Activated CD4-positive, alpha-beta T cell treated with anti-CD3 and anti-CD28 coated beads, Interleukin-2, amount 10 ng/mL, durations not matched to agents 7 days and 5 days (primary cell): ENCODE measurements around the gene NR6A1. TPM values are rescaled to one million over a fixed set of nuclear protein-coding genes. Genes with fewer than 3 reads are reported as not detected.

ENCODE experiments used
- CTCF ChIA-PET: fragments of 350-600 bp; sonication (Branson Sonifier 250); formaldehyde crosslinking; loops from one replicate; lab custom pipeline; 2021; ENCODE audit warnings: antibody characterized with exemption; lab: Charles Lee
- POLR2A ChIA-PET: fragments of 350-600 bp; sonication (Branson Sonifier 250); formaldehyde crosslinking; loops from one replicate; lab custom pipeline; 2021; ENCODE audit warnings: antibody characterized with exemption; lab: Charles Lee
- DNase-seq: peaks from one replicate; pipeline ENCODE4 v3.0.0-alpha.2; 2020
- H3K27ac Mint-ChIP-seq: one replicate; pipeline ENCODE4 v1.8.0; 2021; ENCODE audit warnings: mild to moderate bottlenecking, moderate library complexity, mixed read lengths
- H3K27me3 Mint-ChIP-seq: one replicate; pipeline ENCODE4 v1.8.0; 2021; ENCODE audit warnings: mixed read lengths
- H3K36me3 Mint-ChIP-seq: one replicate; pipeline ENCODE4 v1.8.0; 2021; ENCODE audit warnings: low read depth, mixed read lengths
- H3K4me1 Mint-ChIP-seq: one replicate; pipeline ENCODE4 v1.8.0; 2021; ENCODE audit warnings: mixed read lengths
- H3K4me3 Mint-ChIP-seq: one replicate; pipeline ENCODE4 v1.8.0; 2021; ENCODE audit warnings: mild to moderate bottlenecking, moderate library complexity, mixed read lengths
- H3K9me3 Mint-ChIP-seq: one replicate; pipeline ENCODE4 v1.8.0; 2021; ENCODE audit warnings: mixed read lengths
- total RNA-seq, 2 experiments: library from RNA; stranded (reverse); gene quantifications; one replicate each; pipeline ENCODE4 v1.2.3, GENCODE V29; 2021

The NR6A1 gene
- total RNA-seq, 2 experiments from 2014 or later, result 0.10 to 0.19 TPM

GRCh38 chr9:124680049-124680448 lies 91.1 kb downstream of the NR6A1 start:
- Mint-ChIP-seq H3K27ac (no peak overlapping the region), H3K4me1 (no peaks in the 10 kb centered on the region), H3K4me3 (no peak overlapping the region), H3K9me3 (no peaks in the 10 kb centered on the region), H3K36me3 (no peaks in the 10 kb centered on the region), H3K27me3 (peaks cover 4% of the 10 kb centered on the region)
- DNase-seq, result no peak
- POLR2A ChIA-PET, result interaction anchor here (0.6 kb wide), 1 partner anchor 30 kb away, joined by 16 read pairs; no protein-coding TSS in a partner anchor
- CTCF ChIA-PET, result interaction anchor here (0.6 to 1.4 kb wide), 2 partner anchors 10 to 135 kb away, joined by 5 to 6 read pairs; no protein-coding TSS in a partner anchor

DNA sequence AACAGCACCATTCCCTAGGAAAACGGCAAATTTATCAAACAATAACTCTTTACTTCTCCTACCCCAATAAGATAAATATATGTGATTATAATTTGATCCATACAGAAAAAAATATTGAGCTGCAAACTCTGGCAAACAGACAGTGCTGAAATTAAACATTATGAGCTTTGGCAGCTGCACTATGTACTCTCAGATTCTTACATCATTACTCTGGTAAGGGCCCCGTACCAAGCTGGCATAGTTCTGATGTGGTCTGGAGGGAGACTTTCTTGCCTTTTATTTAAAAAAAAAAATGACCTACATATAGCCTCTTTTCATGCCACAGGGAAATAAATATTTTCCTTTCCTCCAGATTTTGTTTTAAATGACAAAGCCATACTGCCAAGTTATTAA lies 95.0 kb downstream of the NR6A1 start:
- no peak overlapping the region for H3K27ac Mint-ChIP-seq
- ChIA-PET POLR2A (no interaction called here), CTCF (interaction anchor here (1.7 kb wide), 1 partner anchor 21 kb away, joined by 7 read pairs; no protein-coding TSS in a partner anchor)
- no peak overlapping the region for H3K4me3 Mint-ChIP-seq
- H3K4me1 Mint-ChIP-seq, result peaks cover 16% of the 10 kb centered on the region
- H3K36me3 Mint-ChIP-seq, result peaks cover 3% of the 10 kb centered on the region
- peaks cover 7% of the 10 kb centered on the region for H3K27me3 Mint-ChIP-seq
- H3K9me3 Mint-ChIP-seq, result no peaks in the 10 kb centered on the region
- DNase-seq, result no peak

DNA sequence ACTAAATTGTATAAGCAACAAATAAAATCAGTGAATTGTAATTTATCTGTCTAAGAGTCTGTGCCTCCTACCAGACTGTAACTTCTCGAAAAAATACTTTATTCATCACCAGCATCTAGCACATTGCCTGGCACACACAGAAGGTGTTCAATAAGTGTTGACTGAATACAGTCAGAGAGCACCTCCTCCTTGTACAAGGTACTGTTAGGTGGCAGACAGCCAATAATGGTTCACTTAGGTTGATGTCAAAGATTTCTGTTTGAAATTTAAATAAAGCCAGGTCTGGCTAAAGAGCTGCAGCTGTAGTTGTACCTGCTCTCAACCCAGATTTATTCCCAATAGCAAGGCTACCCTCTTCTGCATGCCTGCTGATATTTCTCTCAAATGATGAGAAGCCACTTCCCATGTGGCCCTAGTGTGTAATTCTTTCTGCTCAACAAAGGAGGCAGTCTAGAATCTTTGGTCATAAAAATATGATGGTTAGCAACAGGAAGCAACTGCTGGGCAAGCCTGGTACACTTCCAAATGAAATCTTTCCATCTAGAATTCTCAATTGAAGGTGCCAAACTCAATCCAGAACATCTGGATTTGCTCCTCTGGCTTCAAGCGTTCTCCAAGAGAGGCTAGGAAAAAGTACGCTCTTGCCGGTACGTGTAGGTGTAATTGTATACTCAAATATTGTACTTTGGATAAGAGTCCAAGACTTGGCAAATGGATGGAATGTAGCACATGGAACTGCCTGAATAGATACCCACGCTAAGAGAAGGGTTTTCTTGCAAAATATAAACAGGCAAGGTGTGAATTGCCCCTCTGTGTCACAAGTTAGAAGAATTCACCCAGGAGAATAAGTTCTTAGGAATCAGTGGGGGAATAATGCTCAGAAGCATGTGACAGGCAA lies 95.6 kb downstream of the NR6A1 start:
- Mint-ChIP-seq H3K4me3 (no peak overlapping the region), H3K9me3 (no peaks in the 10 kb centered on the region), H3K27me3 (peaks cover 7% of the 10 kb centered on the region), H3K27ac (no peak overlapping the region), H3K4me1 (peaks cover 16% of the 10 kb centered on the region), H3K36me3 (peaks cover 3% of the 10 kb centered on the region)
- POLR2A ChIA-PET, result no interaction called here
- no peak for DNase-seq
- CTCF ChIA-PET, result interaction anchor here (1.7 kb wide), 1 partner anchor 21 kb away, joined by 7 read pairs; no protein-coding TSS in a partner anchor

- peaks cover 3% of the 10 kb centered on the region for H3K36me3 Mint-ChIP-seq
- no peak overlapping the region for H3K4me3 Mint-ChIP-seq
- ChIA-PET CTCF (no interaction called here), POLR2A (no interaction called here)
- no peak overlapping the region for H3K27ac Mint-ChIP-seq
- peaks cover 7% of the 10 kb centered on the region for H3K27me3 Mint-ChIP-seq
- no peaks in the 10 kb centered on the region for H3K9me3 Mint-ChIP-seq
- H3K4me1 Mint-ChIP-seq, result peaks cover 16% of the 10 kb centered on the region
- no peak for DNase-seq
Observed at GRCh38 chr9:124674651-124675050, 96.5 kb downstream of the NR6A1 start.

GRCh38 chr9:124673063-124673462 lies 98.0 kb downstream of the NR6A1 start:
- Mint-ChIP-seq H3K27me3 (peaks cover 7% of the 10 kb centered on the region), H3K27ac (no peak overlapping the region), H3K4me1 (peaks cover 16% of the 10 kb centered on the region), H3K36me3 (peaks cover 3% of the 10 kb centered on the region), H3K9me3 (no peaks in the 10 kb centered on the region), H3K4me3 (no peak overlapping the region)
- ChIA-PET CTCF (interaction anchor here (0.8 to 1.3 kb wide), 2 partner anchors 32 to 180 kb away, joined by 3 read pairs; partner anchors contain the start of gene WDR38), POLR2A (no interaction called here)
- DNase-seq, result peak; percentile 25

DNA sequence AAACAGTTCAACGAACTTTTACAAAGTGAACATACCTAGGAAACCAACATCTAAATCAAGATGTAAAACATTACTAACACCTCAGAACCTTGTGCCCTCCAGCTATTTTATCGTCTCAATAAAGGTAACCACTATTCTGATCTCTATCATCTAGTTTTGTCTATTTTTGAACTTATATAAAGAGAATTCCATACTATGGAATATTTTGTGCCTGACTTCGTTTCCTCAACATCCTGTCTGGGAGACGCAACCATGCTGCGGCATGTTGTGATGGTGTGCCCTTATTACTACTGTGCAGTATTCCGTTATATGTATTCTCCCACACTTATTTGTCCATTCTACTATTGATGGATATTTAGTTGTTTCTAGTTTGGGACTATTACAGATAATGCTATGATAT lies 99.2 kb downstream of the NR6A1 start:
- H3K9me3 Mint-ChIP-seq, result no peaks in the 10 kb centered on the region
- peaks cover 3% of the 10 kb centered on the region for H3K36me3 Mint-ChIP-seq
- no peak for DNase-seq
- H3K27ac Mint-ChIP-seq, result no peak overlapping the region
- peaks cover 16% of the 10 kb centered on the region for H3K4me1 Mint-ChIP-seq
- ChIA-PET POLR2A (no interaction called here), CTCF (no interaction called here)
- no peak overlapping the region for H3K4me3 Mint-ChIP-seq
- peaks cover 7% of the 10 kb centered on the region for H3K27me3 Mint-ChIP-seq

- Mint-ChIP-seq H3K4me1 (no peaks in the 10 kb centered on the region), H3K4me3 (no peak overlapping the region), H3K27ac (no peak overlapping the region), H3K36me3 (no peaks in the 10 kb centered on the region), H3K9me3 (no peaks in the 10 kb centered on the region), H3K27me3 (peaks cover 8% of the 10 kb centered on the region)
- DNase-seq, result no peak
- ChIA-PET POLR2A (no interaction called here), CTCF (no interaction called here)
Observed at GRCh38 chr9:124666642-124667041, 104.5 kb downstream of the NR6A1 start.

DNA sequence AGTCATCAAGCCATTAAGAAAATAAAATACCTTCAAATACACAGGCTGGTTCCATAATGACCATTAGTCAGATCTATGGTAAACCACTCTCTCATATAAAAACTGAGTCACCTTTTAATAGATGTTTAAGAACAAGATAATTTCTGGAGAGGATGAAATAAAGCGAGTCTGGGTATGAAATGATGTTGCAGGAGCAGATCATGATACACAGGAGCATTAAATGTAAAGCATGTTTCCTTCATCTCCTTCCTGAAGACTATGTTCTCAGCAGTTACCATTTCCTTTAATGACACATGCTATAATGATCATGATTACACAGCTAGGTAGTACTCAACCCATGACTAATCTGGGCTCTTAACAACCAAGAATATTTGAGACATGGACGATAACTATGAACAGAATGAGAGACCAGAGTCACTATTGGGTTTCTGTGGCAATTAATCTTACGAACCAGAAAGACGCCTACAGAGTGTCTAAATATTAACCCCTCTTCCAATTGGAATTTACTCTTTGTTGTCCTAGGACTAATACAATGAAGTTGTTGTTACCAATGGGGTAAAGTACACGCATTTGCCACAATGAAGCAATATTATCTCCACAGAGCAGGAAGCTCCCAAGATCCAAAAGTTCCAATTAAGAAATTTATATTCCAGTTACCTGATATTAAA lies 105.6 kb downstream of the NR6A1 start:
- H3K9me3 Mint-ChIP-seq, result no peaks in the 10 kb centered on the region
- H3K27me3 Mint-ChIP-seq, result peaks cover 8% of the 10 kb centered on the region
- POLR2A ChIA-PET, result interaction anchor here (0.6 kb wide), 1 partner anchor 463 kb away, joined by 7 read pairs; no protein-coding TSS in a partner anchor
- no peak overlapping the region for H3K4me3 Mint-ChIP-seq
- no peak for DNase-seq
- no peaks in the 10 kb centered on the region for H3K36me3 Mint-ChIP-seq
- CTCF ChIA-PET, result interaction anchor here (0.6 kb wide), 1 partner anchor 12 kb away, joined by 3 read pairs; no protein-coding TSS in a partner anchor
- H3K4me1 Mint-ChIP-seq, result peaks cover 6% of the 10 kb centered on the region
- no peak overlapping the region for H3K27ac Mint-ChIP-seq

- no peaks in the 10 kb centered on the region for H3K9me3 Mint-ChIP-seq
- ChIA-PET POLR2A (no interaction called here), CTCF (interaction anchor here (0.6 to 1.3 kb wide), 2 partner anchors 12 to 25 kb away, joined by 3 read pairs; no protein-coding TSS in a partner anchor)
- no peak overlapping the region for H3K4me3 Mint-ChIP-seq
- no peak for DNase-seq
- H3K27me3 Mint-ChIP-seq, result peaks cover 11% of the 10 kb centered on the region
- H3K36me3 Mint-ChIP-seq, result no peaks in the 10 kb centered on the region
- peaks cover 19% of the 10 kb centered on the region for H3K4me1 Mint-ChIP-seq
- no peak overlapping the region for H3K27ac Mint-ChIP-seq
Observed at GRCh38 chr9:124664143-124664542, 107.0 kb downstream of the NR6A1 start.

DNA sequence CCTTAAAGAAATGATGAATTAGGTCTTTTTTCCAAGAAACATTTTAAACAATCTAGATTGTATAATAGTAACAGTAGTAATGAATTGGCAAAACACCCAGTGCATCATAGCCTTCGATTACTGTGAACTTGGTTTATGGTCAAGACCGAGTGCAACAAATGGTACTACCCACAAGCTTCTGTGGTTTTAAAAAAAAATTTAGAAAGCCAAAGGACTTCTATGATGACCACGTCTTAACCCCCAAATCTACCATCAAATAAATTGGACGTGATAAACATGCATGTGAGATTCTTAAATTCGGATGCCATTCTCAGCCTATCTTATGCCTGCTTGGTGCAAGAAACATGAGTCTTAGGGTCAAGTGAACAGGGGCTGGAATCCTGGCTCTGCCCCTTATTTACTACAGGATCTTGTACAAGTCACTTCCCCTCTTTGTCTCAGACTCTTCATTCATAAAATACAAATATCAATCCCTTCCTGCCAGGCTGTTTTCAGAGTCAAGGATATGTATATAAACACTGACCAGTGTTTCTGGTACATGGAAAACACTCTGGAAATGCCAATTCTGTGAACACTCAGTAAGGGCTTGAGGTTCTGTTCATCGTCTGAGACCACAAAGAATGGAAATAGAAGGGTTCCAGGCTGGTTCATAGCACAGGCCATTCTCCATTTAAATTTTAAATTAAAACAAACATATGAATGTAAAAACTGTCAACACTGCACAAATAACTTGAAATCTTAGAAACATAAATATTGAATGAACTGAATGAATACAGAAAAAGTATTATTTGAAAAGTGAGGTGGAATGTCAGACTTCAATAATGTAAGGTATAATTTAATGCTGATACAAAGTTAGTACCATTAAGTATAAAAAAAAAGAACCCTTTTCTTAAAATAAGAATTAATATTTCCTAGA lies 107.8 kb downstream of the NR6A1 start:
- peaks cover 27% of the 10 kb centered on the region for H3K4me1 Mint-ChIP-seq
- no peaks in the 10 kb centered on the region for H3K9me3 Mint-ChIP-seq
- CTCF ChIA-PET, result no interaction called here
- H3K36me3 Mint-ChIP-seq, result no peaks in the 10 kb centered on the region
- no peak overlapping the region for H3K27ac Mint-ChIP-seq
- no peak for DNase-seq
- H3K27me3 Mint-ChIP-seq, result peaks cover 11% of the 10 kb centered on the region
- no peak overlapping the region for H3K4me3 Mint-ChIP-seq
- POLR2A ChIA-PET, result no interaction called here

DNA sequence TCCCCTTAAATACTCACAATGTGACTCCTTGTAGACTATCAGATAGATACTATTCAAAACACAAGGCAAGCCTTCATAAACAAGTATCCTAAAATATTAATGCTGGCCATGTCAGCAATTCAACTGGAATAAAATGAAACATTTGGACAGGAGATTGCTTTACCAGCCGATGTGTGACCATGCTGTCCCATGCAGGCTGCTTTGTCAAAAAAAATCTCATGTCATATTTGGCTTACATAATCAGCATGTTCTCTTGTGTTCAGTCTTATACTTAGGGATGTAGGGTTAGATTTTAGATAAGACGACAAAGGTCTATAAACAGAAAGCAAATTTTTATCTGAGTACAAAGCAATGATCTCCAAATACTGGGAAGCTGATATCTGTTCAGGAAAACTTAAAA lies 108.5 kb downstream of the NR6A1 start:
- H3K4me3 Mint-ChIP-seq, result no peak overlapping the region
- H3K36me3 Mint-ChIP-seq, result no peaks in the 10 kb centered on the region
- peaks cover 11% of the 10 kb centered on the region for H3K27me3 Mint-ChIP-seq

DNA sequence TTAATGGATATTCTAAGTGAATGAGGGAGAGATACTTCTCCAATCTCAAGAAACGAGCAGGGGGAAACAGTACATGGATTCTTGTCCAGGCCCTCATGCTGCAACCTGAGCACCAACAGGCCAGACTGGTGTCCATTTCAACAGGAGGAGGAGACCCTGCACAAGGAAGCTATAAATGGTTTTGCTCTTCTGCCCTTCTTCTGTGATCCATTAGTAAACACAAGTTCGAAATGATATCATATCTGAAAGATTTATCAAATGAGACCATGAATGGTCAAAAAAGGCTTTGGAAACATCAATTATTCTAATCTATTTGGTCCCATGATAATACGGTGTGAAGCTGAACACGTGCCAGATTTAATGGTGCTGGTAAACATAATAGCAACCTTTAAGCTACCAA lies 109.8 kb downstream of the NR6A1 start:
- ChIA-PET POLR2A (interaction anchor here (0.7 kb wide), 1 partner anchor 200 kb away, joined by 3 read pairs; no protein-coding TSS in a partner anchor), CTCF (interaction anchor here (0.6 kb wide), 1 partner anchor 228 kb away, joined by 3 read pairs; no protein-coding TSS in a partner anchor)
- Mint-ChIP-seq H3K4me3 (no peak overlapping the region), H3K27me3 (peaks cover 11% of the 10 kb centered on the region), H3K27ac (no peak overlapping the region), H3K36me3 (no peaks in the 10 kb centered on the region), H3K9me3 (no peaks in the 10 kb centered on the region), H3K4me1 (peaks cover 32% of the 10 kb centered on the region)
- DNase-seq, result no peak

More for the DNA sequence above, 108.5 kb downstream of the NR6A1 start:
- Mint-ChIP-seq H3K4me1 (peaks cover 32% of the 10 kb centered on the region), H3K27ac (no peak overlapping the region), H3K9me3 (no peaks in the 10 kb centered on the region)
- no peak for DNase-seq
- ChIA-PET CTCF (no interaction called here), POLR2A (no interaction called here)
